Activated CD8-positive, alpha-beta memory T cell treated with anti-CD3 and anti-CD28 coated beads, Interleukin-2, amount 50 U/mL, for 1 hour (primary cell): ENCODE measurements around the gene COLEC11.

ENCODE experiments used
- DNase-seq: peaks from one replicate; pipeline ENCODE4 v3.0.0-alpha.2; 2020; ENCODE audit errors: extremely low read depth

Gene COLEC11

DNA sequence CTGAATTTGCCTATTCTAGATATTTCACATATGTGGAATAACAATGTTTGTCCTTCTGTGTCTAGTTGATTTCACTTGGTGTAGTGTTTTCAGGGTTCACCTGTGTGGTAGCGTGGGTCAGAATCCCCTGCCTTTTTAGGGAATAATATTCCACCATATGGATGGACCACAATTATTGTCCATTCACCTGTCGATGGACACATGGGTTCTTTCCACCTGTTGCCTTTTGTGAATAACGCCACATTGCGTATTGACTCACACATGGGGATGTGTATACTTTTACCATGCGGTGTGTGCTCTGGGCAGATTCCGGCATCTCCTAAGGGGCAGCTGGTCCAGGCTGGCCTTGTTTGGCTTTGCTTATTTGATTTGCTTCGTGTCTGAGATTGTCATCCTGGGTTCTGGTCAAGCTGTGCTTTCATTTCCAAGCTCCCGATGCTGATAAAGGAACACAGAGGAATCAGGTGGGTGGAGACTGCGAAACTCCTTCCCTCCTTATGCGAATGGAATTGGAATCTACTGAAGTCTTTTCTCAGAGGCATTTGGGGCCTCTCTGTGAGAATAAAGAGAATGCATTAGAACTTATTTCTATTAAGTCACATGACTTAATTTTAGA, 44.2 kb downstream of the COLEC11 start:
- no peak for DNase-seq

DNA sequence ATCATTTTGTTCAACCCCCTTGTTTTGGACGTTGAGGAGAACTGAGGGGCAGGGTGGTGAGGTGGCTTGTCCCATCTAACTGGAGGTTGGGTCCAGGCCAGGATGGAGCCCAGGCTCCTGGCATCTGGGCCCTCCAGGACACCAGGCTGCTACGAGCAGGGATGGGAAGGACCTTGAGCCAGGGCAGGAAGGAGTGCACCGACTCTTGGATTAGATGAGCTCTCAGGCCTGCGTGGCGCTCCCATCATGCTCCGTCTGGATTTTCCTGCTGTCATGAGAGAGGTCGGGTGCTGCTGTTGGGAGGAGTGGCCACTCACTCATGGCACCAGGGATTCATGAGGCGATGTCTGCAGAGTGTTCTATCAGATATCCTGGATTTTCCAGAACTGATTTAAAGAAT, 44.7 kb downstream of the COLEC11 start:
- no peak for DNase-seq

DNA sequence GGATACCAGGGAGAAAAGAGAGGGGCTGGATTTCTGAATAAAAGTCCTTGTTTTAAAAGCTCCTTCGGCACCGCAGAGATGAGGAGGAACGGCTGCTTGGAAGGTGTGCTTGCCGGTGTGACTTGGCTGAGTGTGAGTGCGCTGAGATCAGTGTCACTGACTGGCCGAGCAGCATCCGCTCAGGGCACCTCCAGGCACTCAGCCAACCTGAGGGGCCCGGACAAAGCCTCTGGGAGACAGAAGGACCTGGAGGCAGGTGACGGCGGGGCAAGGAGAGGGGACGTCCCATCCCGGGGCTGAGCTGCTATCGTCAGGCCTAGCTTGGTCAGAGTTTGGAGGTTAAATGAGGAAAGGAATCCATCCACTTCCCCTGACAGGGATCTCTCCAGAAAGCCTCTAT, 46.3 kb downstream of the COLEC11 start:
- DNase-seq = no peak

DNA sequence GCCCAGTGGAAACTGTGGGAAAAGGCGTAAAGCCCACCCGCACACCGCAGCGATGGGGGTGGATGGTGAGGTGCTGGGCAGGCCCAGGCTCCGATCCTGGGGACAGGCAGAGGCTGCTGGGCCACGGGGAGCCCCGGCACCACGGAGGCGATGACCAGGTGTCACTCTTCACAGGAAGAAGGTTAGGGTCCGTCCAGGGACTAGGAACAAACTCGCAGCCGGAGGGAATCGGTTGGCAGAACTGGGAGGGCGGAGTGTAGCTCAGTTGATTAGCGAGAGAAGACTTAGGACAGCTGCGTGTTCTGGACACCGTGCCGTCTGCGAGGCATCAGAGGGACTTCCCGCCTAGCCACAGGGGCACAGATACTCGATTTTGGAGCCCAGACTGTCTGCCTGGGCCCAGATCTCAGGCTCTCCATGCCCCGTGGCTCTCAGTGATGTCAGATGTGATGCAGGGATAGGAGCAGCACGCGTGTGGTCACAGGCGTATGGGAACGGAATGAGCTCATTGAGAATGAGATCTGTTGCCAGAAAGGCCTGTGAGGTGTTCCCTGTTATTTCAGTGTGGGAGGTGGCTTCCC, 47.0 kb downstream of the COLEC11 start:
- DNase-seq = no peak

DNA sequence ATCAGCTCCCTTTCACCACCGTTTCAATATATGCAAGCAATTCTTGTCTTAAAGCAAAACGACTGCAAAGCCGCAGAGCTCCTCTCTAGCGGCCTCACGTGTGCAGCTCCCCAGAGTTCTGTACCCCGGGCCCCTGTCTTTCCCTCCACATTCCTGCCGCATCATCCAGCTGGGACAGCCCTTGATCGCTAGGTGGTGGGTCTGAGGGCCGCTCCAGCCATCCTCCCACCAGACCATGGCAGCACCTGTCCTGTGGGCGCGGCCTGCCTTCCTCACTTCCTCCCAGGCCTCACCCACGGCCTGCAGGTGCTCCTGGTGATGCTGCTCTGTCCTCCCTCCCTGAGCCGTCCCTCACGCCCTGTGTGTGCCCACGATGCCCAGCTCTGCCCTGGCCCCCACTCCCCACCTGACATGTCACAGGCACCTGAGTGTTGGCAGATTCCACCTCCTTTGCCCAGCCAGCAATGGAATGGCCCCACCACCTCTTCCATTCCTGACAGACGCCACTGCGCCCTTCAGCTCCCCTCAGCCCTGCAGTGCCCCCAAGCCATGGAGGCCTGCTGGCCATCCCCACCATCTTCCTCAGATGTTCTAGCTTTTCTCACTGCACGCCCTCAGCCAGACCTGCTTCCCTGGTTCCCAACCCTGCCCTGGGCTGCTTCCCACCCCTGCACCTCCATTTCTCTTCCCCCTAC, 47.8 kb downstream of the COLEC11 start:
- DNase-seq = no peak

DNA sequence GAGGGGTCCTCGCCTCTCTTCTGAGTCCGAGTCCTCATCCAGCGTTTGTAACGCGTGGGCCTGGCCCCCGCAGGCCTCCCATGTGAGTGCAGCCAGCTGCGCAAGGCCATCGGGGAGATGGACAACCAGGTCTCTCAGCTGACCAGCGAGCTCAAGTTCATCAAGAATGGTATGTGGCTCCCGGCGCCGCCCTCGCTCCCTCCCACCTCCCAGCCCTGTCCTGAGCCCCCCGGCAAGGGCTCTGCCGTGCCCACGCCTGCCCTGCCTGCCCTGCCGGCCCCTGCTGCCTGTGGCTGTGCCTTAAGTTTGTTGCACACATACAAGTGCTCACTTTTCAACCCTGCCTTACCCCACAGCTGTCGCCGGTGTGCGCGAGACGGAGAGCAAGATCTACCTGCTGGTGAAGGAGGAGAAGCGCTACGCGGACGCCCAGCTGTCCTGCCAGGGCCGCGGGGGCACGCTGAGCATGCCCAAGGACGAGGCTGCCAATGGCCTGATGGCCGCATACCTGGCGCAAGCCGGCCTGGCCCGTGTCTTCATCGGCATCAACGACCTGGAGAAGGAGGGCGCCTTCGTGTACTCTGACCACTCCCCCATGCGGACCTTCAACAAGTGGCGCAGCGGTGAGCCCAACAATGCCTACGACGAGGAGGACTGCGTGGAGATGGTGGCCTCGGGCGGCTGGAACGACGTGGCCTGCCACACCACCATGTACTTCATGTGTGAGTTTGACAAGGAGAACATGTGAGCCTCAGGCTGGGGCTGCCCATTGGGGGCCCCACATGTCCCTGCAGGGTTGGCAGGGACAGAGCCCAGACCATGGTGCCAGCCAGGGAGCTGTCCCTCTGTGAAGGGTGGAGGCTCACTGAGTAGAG, 48.7 kb downstream of the COLEC11 start:
- DNase-seq = no peak

DNA sequence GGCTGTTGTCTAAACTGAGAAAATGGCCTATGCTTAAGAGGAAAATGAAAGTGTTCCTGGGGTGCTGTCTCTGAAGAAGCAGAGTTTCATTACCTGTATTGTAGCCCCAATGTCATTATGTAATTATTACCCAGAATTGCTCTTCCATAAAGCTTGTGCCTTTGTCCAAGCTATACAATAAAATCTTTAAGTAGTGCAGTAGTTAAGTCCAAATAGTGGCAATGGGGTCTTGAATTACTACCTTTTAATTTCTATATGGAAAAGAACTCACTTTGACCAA, 49.3 kb downstream of the COLEC11 start:
- DNase-seq = no peak

DNA sequence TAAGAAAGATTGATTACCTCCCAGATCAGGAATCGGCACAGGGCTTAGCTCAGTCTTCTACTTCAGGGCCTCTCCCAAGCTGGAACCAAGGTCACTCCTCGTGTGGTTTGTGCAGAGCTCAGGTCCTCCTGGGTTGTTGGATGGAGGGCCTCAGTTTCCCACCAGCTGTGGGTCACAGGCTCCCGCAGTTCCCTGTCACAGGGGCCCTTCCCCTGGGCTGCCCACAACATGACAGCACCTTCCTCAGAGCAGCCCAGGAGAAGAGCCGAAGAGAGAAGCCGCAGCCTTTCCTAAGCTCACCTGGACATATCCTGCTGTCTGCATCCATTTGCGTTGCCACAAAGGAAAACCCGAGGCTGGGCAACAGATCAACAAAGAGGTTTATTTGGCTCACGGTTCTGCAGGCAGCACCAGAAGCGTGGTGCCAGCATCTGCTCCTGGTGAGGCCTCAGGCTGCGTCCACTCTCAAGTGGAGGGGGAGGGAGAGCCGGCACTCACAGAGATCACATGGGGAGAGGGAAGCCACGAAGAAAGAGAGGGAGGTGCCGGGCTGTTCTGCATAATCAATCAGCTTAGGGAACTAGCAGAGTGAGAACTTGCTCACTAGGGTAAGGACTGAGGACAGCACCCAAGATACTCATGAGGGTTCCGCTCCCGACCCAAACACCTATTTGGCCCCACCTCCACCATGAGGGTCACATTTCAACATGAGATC, 50.1 kb downstream of the COLEC11 start:
- DNase-seq = no peak

DNA sequence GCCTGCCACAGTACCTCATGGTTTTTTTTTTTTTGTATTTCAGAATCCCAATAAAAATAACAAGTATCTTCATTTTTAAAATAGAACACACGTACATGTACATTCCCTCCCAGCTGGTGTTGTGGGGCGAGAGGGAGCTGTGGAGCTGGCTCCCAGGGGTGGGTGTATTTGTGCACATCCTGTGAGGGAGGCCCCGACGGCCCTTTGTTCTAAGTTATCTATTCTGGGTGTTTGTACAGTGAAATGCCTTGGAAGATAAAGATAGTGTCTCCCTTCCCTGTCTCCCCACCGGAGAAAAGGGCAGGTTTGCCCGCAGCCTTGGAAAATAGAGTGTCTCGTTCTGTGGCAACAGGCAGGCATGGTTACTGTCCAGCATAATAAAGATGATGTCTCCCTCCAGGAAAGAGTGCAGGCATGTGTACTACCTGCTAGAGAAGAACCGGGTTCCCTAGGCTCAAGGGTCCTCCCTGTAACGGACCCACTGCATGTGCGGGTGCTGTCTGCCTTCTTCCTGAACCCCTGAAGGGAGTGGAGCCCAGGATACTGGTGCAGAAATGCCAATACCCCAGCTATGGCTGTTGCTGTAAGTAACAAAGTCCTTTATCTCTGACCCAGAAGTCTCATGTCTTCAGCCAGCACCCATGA, 51.0 kb downstream of the COLEC11 start:
- DNase-seq = no peak

DNA sequence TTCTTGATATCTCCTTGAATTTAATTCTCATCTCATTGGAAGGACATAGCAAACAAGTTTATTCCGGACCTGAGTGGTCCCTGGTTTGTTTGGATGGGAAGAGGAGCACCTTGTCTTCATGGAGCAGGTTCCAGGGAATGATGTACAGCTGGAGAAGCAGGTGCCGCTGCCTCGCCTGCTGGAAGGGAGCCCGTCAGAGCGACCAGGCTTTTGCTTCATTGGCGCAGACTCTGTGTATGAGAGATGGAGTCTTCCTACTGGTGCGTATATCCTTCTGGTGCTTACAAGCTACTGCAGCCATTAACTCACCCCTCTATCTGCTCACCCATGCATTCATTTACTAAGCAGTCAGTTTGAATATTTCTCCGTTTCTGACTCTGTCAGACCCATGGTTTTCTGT, 51.5 kb downstream of the COLEC11 start:
- DNase-seq = no peak

DNA sequence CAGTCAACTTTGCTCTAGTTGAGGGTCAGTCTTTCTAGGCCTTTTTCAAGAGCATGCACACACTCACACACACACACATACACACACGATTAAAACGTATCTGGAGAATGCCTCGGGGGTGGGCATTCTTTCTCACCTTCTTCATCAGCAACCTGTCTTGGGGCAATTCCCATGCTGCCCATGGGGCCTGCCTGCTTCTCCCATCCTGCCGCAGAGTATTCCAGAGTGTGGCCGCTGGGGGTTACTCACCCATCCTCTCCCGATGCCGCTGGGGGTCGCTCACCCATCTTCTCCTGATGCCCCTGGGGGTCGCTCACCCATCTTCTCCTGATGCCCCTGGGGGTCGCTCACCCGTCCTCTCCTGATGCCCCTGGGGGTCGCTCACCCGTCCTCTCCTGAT, 52.3 kb downstream of the COLEC11 start:
- no peak for DNase-seq

DNA sequence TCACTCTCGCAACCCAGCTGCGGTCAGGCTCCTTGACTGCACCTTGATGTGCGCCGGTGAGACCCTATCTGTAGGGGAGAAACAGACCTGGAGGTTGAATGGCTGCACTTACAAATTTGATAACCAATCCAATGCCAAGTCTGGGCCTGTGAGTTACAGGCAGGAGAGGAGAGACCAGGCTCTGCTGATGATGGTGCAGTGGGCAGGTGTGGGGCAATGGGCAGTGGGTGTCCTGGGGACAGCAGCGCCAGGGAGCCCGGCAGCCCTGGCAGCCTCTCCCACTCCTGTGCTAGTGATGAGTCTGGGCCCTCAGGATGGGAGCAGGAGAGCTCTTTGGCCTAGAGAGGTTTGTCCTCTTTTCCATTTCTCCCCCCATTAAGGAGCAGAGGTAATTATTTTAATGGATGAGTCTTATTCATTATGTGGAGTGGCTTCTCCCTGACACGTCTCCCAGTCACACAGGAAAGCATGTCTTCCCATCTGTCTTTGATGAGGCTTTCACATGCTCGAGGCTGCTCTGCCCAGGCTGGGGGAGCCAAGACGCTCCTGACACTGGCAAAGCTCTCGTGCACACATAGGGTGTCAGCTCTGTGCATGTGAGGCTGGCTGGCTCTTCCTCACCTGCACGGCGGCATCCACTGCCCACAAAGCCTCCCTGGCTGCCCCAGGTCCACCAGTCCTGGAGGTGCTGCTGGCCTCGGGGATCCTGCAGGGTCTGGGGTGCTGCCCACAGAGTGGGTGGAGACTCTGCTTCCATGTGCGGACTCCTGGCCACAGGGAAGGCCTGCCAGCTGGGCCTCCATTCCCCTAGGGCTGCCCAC, 53.1 kb downstream of the COLEC11 start:
- no peak for DNase-seq

DNA sequence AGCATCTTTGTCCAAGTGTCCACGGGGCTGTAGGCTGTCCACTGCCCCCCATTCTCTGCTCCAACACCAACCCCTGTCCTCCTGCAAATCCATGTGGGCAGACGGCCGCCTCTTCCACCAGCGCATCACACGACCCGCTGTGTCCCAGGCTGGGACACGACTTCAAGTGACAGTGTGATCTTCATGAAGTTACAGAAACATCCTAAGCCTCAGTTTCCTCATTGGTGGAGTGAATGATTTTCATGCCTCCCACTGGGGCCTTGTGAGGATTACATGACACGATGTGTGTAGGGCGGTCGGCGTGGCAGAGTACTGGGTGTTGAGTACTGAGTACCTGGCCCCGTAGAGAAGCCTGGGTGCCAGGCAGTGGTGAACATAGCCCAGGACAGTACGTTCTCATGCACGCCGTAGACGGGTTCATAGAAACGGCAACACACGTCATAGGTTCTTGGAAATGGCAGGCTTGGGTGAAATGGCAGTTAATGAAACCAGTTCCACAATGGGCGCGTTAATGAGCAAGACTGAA, 53.8 kb downstream of the COLEC11 start:
- no peak for DNase-seq

DNA sequence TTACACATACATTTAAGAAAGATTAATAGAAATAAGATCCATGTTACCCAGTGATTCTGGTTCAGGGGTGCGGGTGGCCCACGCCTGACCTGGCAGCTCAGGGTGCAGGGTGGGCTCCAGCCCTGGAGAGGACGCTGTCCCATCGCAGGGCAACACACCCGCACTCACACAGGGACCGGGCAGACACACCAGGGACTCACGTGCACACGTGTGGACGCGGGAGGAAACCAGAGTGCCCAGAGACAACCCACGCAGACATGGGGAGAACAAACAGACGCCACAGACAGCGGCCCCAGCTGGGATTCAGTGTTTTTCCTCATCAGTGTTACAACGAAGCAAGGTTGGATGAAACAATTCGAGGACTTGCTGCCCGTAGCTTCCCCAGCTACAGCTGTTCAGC, 54.7 kb downstream of the COLEC11 start:
- DNase-seq = no peak

DNA sequence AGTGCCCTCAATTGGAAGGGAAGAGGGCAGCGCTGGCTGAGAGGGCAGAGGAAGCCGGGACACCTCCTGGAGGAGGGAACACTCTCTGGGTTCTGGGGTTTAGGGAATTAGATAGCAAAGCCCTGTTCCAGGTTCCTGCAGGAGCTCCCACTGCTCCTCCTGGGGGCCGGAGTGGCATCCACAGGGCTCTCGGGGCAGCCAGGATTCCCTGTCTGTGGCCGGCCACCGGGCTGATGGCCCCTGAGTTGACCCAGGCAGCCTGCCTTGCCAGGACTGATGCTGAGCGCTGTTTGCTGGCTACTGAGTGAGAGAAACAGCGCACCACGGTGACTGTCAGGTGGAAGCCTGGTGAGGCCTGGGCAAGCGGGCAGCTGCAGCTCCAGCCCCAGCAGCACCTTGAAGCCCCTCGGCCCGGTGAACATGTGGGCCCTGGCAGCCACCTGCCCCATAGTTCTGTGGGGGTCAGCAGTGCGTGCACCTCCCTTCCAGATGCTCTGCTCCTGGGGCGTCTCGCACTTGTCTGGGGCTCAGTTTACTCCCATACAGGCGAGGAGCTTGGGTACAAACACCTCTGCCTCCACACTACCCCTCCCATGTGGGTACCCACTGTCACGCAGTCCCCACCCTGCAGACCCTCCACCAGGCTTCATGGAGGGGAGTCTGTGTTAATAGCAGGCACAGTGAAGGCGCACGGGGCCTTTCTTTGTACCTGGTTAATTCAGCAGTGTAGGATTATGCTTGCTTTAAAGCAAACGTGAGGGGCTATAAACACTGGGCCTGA, 55.4 kb downstream of the COLEC11 start:
- DNase-seq = no peak

DNA sequence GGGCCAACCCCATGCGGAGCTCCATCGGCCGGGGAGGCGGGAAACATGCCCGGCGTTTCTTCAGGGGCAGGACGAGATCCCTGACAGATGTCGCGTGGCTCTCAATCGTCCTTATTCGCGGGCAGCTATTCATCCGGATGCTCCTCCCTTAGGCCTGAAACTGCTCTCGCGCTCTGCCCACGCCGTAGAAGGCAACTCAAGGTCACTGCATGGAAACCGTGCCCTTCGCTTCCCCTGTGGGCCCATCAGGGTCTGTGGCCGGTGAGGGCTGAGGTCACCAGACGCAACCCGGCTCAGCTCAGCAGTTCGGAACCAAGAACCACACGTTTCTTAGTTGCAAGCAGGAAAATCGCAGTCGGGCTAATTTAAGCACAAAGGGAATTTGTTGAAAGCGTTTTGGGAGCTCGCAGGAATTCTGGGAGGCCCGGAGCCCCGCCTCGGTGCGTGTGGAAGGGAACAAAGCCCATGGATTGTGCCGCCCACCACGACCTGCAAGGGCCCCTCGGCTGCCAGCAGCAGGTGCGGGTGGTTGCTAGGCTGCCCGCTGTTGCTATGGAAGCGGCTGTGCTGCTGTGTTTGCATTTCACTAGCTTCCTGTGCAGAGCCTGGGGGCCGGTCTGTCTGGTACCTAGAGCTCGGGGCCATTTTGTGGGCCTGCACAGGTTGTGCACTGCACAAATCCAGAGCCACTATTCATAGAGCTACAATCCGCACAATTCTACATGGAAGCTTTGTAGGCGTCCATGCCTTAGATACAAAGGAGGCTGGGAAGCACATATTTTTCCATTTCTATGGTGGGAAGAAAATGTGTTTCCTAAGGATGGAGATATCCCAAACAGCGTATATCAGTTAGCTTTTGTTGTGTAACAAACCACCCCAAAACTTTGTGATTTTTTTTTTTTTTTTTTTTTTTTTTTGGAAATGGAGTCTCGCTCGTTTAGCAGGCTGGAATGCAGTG, 57.1 kb downstream of the COLEC11 start:
- peak; percentile 14 for DNase-seq

DNA sequence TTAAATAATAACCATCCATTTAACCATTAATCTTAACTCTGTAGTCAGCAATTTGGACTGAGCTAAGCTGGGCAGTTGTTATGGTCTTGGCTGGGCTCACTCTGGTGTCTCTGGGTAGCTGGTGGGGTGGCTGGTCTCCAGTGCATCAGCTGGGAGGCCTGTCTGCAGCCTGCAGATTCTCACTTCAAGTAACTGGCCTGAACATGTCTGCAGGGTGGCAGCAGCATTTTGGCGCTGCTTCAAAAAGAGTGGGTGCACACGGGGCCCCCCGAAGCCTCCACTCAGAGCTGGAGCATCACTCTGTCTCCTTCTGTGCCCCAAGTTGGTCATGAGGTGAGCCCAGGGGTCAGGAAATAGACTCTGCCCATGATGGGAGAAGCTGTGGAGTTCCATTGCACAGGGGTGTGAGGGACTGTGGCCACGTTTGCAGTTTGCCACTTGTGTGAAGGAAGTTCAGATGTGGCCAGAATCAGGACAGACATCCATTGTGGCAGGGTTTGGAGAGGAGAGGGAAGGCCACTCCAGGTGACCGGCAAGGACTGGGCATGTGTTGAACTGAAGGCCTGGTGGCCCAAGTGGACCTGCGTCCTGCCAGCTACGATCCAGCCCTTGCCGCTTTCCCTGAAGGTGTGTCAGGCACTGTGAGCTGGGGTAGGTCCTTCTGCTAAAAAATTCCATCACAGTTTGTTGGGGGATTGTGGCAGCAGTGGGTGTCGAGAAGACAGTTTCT, 58.1 kb downstream of the COLEC11 start:
- DNase-seq = no peak

DNA sequence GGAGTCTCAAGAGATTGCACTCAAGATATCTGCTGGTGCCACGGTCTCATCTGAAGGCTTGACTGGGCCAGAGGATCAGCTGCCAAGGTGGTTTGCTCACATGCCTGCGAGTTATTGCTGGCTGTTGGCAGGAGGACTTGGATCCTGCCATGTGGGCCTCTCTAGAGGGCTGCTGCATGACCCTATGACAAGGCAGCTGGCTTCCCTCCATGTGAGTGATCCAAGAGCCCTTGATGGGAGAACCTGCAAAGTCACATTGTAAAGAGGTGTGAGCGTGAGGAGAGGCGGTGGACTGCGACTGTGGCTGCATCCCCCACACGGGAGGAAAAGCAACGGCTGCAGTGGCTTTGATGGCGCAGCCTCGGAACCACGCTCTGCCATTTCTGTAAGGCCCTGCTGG, 59.1 kb downstream of the COLEC11 start:
- DNase-seq = no peak
